GM18907 (cell line): ENCODE measurements around the gene UCN3.
"Not testable (repeated sequence)": the region's sequence is repeated elsewhere in the genome, so short reads cannot be mapped to it uniquely, and the experiment has no call there.

Experiments used
- ATAC-seq: cut with Tn5 transposase; IDR thresholded peaks from one replicate; pipeline ENCODE4 v1.9.1; 2021; ENCODE audit warnings: mild to moderate bottlenecking, moderate library complexity; ENCODE audit not compliant: unreplicated experiment

The UCN3 gene

GRCh38 chr10:5404208-5405041 is 39.7 kb downstream of the UCN3 start, which contains the start of gene TUBAL3:
Gene TUBAL3, minus strand, starts transcription at chr10:5404828. Its CDS starts 36 bp downstream, at chr10:5404792.
- no peak for ATAC-seq

GRCh38 chr10:5406918-5407317 is 42.2 kb downstream of the UCN3 start:
- ATAC-seq = no peak

GRCh38 chr10:5410787-5411186 is 46.0 kb downstream of the UCN3 start:
- ATAC-seq = not testable (repeated sequence)

- no peak for ATAC-seq
Measured at GRCh38 chr10:5411941-5412276, 47.1 kb downstream of the UCN3 start.

GRCh38 chr10:5412277-5412941 is 47.6 kb downstream of the UCN3 start, which contains the start of gene NET1:
Gene NET1, plus strand, starts transcription at chr10:5412557. Its CDS starts 136 bp downstream, at chr10:5412693.
- ATAC-seq = peak; percentile 97

GRCh38 chr10:5413012-5413938 is 48.5 kb downstream of the UCN3 start:
- ATAC-seq = no peak

- no peak for ATAC-seq
Measured at GRCh38 chr10:5416981-5417380, 52.2 kb downstream of the UCN3 start.

- ATAC-seq = no peak
Measured at GRCh38 chr10:5418584-5418983, 53.8 kb downstream of the UCN3 start.

GRCh38 chr10:5419466-5420094 is 54.8 kb downstream of the UCN3 start:
- no peak for ATAC-seq

- no peak for ATAC-seq
Measured at GRCh38 chr10:5423771-5424170, 59.0 kb downstream of the UCN3 start.
